Dermis microvascular lymphatic vessel endothelial cell (primary cell): ENCODE measurements around the gene PPM1K. TPM values are rescaled to one million over a fixed set of nuclear protein-coding genes. Genes with fewer than 3 reads are reported as not detected.
"Not testable (repeated sequence)": the region's sequence is repeated elsewhere in the genome, so short reads cannot be mapped to it uniquely, and the experiment has no call there.

Experiments used
- DNase-seq, 2 donors: peaks; one replicate each; pipeline versions ENCODE4 v3.0.0 to v3.0.0-alpha.2; 2010; ENCODE audit warnings: low read depth in 2 of 2
- total RNA-seq: library from RNA; depleted of rRNA; stranded (reverse); fragments of >200 nt; gene quantifications from 2 replicates; pipeline ENCODE4 v1.2.1, GENCODE V29; 2014

The PPM1K gene
- total RNA-seq: 3.9 and 5.2 TPM in 2 replicates

- peak; percentile 95 to 99 for DNase-seq
Observed at GRCh38 chr4:88284439-88285234, at the start of gene PPM1K. PPM1K (minus strand) TSS chr4:88284561; CDS start chr4:88278583, 5,978 bp downstream.

GRCh38 chr4:88333741-88334405, 49.5 kb upstream of the PPM1K start:
- no peak for DNase-seq

DNA sequence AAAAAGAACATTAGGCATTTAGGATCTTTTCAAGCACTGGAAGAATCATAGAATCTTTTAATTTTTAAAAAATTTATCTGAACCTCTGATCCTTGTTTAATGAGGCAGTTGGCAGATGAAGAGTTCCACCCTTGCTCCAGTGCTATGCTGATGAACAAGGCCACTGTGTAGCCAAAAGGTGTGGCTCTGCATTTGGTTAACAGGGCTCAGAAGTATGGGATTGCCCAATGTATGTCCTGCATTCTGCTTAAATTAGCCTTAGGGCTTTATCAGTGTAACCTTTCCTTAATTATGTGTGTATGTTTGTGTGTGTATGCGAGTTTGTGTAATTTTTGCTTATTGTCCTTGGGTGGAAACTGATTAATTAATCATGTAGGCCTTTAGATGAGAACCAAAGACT, 43.3 kb upstream of the PPM1K start:
- no peak for DNase-seq

- DNase-seq: no peak
Observed at GRCh38 chr4:88320780-88321373, 36.5 kb upstream of the PPM1K start.

DNA sequence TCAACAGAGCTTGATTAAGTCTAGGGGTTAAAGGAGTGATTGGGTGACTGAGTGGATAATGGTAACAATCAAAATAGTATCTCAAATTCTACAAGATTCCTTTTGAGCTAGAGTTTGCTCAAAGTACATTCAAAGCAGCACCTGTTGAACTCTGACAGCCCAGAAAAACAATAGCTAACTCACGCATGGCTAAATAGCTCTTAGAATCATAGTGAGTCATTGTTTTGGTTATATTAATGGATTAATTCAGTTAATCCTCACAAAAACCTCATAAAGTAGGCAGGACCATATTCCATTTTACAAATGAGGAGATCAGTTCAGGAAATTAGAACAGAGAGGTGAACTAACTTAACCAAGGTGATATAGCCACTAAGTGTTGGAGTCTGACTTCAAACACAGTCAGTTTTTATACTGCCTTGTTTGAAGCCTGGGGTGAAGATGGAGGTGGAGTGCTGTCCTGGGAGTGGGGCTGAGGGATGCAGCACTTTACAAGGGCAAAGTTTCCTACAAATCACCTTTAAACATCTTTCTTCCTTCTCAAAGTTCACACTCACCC, 35.9 kb upstream of the PPM1K start:
- peak in 1 of 2 donors; percentile 2 for DNase-seq

DNA sequence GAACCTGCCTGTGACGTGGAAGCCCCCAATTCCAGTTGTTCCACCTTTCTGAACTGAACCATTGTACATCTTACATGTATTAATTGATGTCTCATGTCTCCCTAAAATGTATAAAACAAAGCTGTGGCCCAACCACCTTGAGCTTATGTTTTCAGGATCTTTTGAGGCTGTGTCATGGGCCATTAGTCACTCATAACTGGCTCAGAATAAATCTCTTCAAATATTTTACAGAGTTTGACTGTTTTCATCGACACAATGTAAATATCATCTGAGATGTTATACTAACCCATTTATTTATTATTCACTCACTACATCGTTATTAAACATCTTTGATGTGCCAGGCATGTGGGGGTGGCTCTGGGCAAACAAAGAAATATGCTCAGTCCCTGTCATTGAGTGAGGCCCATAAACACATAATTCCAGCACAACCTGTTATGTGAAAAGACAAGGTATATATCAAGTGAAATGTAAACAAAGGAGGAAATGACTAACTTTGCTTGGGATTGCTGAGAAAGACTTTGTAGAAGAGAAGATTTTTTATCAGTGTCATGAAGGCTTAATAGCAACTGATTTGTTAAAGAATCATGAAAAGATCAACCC, 34.5 kb upstream of the PPM1K start:
- DNase-seq: no peak

DNA sequence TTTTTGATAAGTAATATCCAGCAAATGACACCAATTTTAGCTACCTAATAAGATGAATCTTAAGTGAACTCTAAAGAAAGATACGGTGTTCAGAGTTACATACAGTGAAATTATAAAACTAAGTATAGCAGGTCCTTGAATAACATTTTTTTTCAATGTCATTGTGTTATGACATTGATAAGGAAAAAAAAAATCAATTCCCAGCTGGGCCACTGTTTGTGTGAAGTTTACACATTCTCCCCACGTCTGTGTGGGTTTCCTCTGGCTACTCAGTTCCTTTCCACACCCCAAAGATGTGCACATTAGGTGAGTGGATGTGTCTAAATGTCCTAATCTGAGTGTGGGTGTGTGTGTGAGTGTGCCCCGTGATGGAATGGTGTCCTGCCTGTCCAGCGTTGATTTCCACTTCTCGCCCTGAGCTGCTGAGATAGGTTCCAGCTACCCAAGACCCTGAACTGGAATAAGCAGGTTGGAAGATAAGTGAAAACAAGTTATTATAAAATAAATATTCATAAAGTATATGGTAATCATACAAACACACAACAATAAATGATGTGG, 31.2 kb upstream of the PPM1K start:
- no peak for DNase-seq

DNA sequence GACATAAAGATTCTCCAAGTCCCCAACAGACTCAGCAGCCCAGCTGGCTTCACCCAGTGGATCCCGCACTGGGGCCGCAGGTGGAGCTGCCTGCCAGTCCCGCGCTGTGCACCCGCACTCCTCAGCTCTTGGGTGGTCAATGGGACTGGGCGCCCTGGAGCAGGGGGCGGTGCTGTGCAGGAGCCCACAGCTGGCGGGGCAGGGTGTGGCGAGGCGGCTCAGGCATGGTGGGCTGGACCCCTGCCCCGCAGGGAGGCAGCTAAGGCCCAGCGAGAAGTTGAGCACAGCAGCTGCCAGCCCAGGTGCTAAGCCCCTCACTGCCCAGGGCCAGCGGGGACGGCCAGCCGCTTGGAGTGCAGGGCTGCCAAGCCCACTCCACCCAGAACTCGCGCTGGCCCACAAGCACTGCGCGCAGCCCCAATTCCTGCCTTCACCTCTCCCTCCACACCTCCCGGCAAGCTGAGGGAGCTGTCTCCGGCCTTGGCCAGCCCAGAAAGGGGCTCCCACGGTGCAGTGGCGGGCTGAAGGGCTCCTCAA, 28.8 kb upstream of the PPM1K start:
- DNase-seq: not testable (repeated sequence)

- no peak for DNase-seq
Observed at GRCh38 chr4:88308587-88308986, 24.2 kb upstream of the PPM1K start.

DNA sequence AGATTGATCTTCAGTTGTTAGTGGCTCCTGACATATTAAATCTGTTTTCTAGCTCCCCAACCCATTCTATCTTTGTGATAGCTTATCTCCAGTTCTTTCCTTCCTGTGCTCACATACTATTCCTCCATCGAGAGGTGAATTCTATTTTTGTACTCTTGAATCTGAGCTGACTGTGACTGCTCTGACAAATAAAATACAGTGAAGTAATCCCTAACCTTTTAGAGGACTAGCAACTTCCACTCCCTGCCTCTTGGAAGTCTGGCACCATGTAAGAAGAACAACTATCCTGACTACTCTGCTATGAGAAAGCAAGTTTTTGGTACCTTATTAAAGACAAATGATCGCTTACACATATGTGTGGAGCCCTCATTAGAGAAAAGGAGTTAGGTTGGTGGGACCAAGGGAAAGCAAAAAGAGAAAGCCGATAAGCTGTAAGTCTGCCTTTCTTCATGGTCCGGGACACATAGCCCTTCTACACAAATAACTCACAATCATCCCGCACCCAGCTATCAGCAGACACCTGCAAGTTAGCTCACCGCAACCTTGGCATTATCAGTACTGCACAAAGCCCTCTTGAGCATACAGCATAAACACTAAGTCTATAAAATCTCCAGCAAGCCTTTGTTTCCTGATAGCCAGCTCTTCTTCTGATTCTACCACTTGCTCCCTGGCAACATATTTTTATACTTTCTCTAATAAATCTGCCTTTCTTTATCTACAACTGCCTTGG, 13.5 kb upstream of the PPM1K start:
- DNase-seq: no peak

DNA sequence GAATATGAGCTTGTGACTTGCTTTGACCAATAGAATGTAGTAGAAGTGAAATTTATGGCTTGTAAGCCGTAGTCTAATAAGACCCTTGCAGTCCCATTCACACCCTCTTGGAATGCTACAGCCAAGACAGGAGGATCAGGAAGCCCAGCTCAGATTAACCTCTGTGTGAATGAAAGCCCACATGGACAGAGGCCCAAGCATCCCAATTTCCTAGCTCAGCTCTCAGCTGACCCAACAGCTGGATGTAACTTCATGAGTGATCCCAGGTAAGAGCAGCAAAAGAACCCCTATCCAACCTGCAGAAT, 12.8 kb upstream of the PPM1K start:
- no peak for DNase-seq

- no peak for DNase-seq
Observed at GRCh38 chr4:88296413-88297211, 12.3 kb upstream of the PPM1K start.

- no peak for DNase-seq
Observed at GRCh38 chr4:88295656-88296055, 11.3 kb upstream of the PPM1K start.

DNA sequence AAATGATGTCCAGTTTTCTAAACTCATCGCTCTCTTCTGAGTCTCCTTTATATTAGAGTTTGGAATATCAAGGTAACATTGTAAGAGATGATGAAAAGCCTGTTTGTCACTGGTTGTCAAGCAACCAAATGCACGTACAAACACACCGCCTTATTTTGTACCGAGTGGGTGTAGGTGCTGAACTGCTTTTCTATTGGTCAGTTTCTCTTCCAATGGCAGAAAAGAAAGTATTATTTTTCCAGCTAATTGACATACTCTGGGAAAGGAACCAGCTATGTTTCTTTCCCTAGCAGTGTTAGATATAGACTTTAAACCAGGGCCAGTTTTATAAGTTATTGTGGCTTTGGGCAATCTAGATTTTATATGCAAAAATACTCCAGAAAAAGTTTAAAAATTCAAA, 6.6 kb upstream of the PPM1K start:
- DNase-seq: no peak

- DNase-seq: no peak
Observed at GRCh38 chr4:88286897-88287296, 2.5 kb upstream of the PPM1K start.

DNA sequence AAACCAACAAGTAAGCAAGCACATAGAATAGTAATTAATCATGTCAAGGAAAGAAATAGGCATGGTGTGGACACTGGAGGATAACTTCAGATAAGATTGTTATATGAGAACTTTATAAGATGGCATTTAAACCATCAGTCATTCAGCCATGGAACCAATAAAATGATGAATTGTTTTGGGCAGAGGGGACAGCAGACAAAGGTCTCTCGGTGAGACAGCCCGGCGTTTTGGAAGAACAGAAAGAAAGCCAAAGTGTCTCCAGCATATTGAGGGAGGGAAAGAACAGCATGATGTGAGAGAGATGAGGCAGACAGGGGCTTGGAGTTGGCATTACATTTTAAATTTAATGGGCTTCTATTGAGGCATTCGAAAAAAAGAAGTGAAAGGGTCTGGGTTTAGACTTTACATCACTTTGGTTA, 883 bp upstream of the PPM1K start:
- no peak for DNase-seq

- DNase-seq: peak in 1 of 2 donors; percentile 76
Observed at GRCh38 chr4:88283661-88284438, 511 bp downstream of the PPM1K start.

GRCh38 chr4:88280228-88280795, 4.0 kb downstream of the PPM1K start:
- DNase-seq: no peak

- DNase-seq: no peak
Observed at GRCh38 chr4:88277711-88278225, 6.6 kb downstream of the PPM1K start.
